Hepatocyte (in vitro differentiated cells): ENCODE measurements around the gene STK32A.

Experiments
- EZH2phosphoT487 ChIP-seq: fragments of 200-600 bp; sonication (generic); IDR thresholded peaks from one replicate; pipeline ENCODE4 v1.6.1; 2018; ENCODE audit warnings: antibody characterized with exemption, mild to moderate bottlenecking, low read depth, moderate library complexity; ENCODE audit not compliant: unreplicated experiment, severe bottlenecking
- TF ChIP-seq, protein P1 (sequence below): fragments of 200-600 bp; sonication (generic); IDR thresholded peaks from 2 replicates; pipeline ENCODE4 v1.5.1; 2016; ENCODE audit warnings: antibody characterized with exemption, mild to moderate bottlenecking; ENCODE audit not compliant: poor library complexity

DNA sequence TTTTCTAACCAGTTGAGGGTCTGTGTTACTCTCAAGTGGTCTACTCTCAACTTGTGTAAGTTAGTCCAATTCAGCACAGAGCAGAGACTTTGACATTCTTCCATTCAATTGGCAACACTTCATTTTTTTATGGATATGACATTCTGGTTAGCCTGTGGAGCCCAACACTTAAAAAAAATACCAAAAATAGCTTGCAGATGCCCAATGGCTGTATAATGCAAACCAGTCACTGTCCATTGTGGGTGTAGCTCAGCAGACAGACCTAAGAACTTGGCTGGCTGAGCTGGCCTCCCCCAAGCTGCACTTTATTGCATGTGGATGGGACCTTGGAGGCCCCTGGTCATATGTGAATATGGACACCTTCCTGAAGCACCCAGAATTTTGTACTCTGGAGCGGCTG is 171.8 kb downstream of the STK32A start:
- TF ChIP-seq, protein P1, sequence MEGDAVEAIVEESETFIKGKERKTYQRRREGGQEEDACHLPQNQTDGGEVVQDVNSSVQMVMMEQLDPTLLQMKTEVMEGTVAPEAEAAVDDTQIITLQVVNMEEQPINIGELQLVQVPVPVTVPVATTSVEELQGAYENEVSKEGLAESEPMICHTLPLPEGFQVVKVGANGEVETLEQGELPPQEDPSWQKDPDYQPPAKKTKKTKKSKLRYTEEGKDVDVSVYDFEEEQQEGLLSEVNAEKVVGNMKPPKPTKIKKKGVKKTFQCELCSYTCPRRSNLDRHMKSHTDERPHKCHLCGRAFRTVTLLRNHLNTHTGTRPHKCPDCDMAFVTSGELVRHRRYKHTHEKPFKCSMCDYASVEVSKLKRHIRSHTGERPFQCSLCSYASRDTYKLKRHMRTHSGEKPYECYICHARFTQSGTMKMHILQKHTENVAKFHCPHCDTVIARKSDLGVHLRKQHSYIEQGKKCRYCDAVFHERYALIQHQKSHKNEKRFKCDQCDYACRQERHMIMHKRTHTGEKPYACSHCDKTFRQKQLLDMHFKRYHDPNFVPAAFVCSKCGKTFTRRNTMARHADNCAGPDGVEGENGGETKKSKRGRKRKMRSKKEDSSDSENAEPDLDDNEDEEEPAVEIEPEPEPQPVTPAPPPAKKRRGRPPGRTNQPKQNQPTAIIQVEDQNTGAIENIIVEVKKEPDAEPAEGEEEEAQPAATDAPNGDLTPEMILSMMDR = no peak
- no peak for TF ChIP-seq EZH2phosphoT487
